Sigmoid colon (tissue), 4 donors: ENCODE data around the gene KIRREL3.

Experiments used
- EP300 ChIP-seq, 4 donors: sonication (generic); formaldehyde crosslinking; IDR thresholded peaks; one replicate each; pipeline ENCODE4 v1.6.1; 2017; ENCODE audit warnings: antibody characterized with exemption in 4 of 4
- POLR2A ChIP-seq, 2 donors: fragments of 450-650 bp; IDR thresholded peaks; one replicate each; pipeline ENCODE4 v1.6.1; 2016; ENCODE audit warnings: antibody characterized with exemption in 2 of 2, mild to moderate bottlenecking in 2 of 2, moderate library complexity in 2 of 2
- POLR2AphosphoS5 ChIP-seq, 4 donors: sonication (generic); formaldehyde crosslinking; IDR thresholded peaks; one replicate each; pipeline ENCODE4 v1.6.1; 2017; ENCODE audit warnings: antibody characterized with exemption in 4 of 4
- TF ChIP-seq, protein P1 (sequence below), 4 experiments: fragments of 450-650 bp in 3 of 4; fragments of 200-600 bp in 1 of 4; IDR thresholded peaks; one replicate each; pipeline ENCODE4 v1.5.1; 2016 to 2019; ENCODE audit warnings: antibody characterized with exemption in 4 of 4, mild to moderate bottlenecking in 3 of 4, moderate library complexity in 2 of 4

DNA sequence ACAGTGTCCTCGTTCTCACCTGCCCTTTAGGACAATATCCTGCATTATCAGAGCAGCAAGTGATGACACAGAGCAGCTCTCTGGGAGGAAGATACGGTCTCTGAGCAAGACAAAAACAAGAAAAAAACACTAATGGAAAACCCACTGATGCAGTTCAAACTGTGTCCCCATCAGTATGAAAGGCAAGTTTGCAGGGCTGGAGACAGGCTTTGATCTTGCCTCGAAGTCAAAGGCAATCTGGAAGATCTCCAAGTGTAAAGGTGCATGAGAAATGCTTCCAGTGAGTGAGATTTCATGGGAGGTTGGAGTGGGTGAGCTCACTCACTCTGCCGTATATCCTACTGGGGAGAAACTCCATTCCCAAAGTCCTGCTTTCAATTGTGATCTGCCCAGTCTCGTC is 157.5 kb downstream of the KIRREL3 start:
- TF ChIP-seq POLR2AphosphoS5 (IDR thresholded peaks at IDR 0.05) (no peak), POLR2A (IDR thresholded peaks at IDR 0.05) (no peak), EP300 (IDR thresholded peaks at IDR 0.05) (no peak)
- TF ChIP-seq, protein P1, sequence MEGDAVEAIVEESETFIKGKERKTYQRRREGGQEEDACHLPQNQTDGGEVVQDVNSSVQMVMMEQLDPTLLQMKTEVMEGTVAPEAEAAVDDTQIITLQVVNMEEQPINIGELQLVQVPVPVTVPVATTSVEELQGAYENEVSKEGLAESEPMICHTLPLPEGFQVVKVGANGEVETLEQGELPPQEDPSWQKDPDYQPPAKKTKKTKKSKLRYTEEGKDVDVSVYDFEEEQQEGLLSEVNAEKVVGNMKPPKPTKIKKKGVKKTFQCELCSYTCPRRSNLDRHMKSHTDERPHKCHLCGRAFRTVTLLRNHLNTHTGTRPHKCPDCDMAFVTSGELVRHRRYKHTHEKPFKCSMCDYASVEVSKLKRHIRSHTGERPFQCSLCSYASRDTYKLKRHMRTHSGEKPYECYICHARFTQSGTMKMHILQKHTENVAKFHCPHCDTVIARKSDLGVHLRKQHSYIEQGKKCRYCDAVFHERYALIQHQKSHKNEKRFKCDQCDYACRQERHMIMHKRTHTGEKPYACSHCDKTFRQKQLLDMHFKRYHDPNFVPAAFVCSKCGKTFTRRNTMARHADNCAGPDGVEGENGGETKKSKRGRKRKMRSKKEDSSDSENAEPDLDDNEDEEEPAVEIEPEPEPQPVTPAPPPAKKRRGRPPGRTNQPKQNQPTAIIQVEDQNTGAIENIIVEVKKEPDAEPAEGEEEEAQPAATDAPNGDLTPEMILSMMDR (IDR thresholded peaks at IDR 0.05): no peak
